H1 (cell line): ENCODE results near the gene GRIP2. TPM values are rescaled to one million over a fixed set of nuclear protein-coding genes. Genes with fewer than 3 reads are reported as not detected.

Experiments
- CTCF ChIA-PET: fragments of 300-600 bp; sonication (Branson Sonifier 250); formaldehyde crosslinking; loops from one replicate; lab custom pipeline; 2021; ENCODE audit not compliant: partially characterized antibody; lab: Charles Lee
- POLR2A ChIA-PET: fragments of 300-600 bp; sonication (Branson Sonifier 250); formaldehyde crosslinking; loops from one replicate; lab custom pipeline; 2021; ENCODE audit warnings: inconsistent platforms; ENCODE audit not compliant: partially characterized antibody; lab: Charles Lee
- DNase-seq, 2 experiments: peaks; one replicate each; pipeline versions ENCODE4 v3.0.0 to v3.0.0-alpha.2; 2010 to 2022; ENCODE audit warnings: low spot score in 2 of 2, low read depth in 1 of 2, mixed read lengths in 1 of 2
- FAIRE-seq: peaks from 2 replicates; lab custom pipeline; 2011; peaks lifted over from hg19 to GRCh38; lab: Jason Lieb, UNC
- H2AFZ ChIP-seq: 2 replicates; pipeline ENCODE4 v1.8.1; 2012; ENCODE audit warnings: low read length, inconsistent platforms
- H2AK5ac ChIP-seq: 2 replicates; pipeline ENCODE4 v1.6.1; 2013; ENCODE audit warnings: low read depth, low read length
- H2BK120ac ChIP-seq: replicated peaks from 2 replicates; pipeline ENCODE3; 2013; ENCODE audit warnings: low read depth, low read length, inconsistent platforms
- H2BK12ac ChIP-seq: 2 replicates; pipeline ENCODE4 v1.6.1; 2013; ENCODE audit warnings: low read depth, low read length
- H2BK15ac ChIP-seq: 2 replicates; pipeline ENCODE4 v1.6.1; 2013; ENCODE audit warnings: low read length
- H2BK20ac ChIP-seq: 2 replicates; pipeline ENCODE4 v1.6.1; 2013; ENCODE audit warnings: low read length
- H2BK5ac ChIP-seq: 2 replicates; pipeline ENCODE4 v1.6.1; 2013; ENCODE audit warnings: low read depth, low read length
- H3K14ac ChIP-seq: 2 replicates; pipeline ENCODE4 v1.6.1; 2013; ENCODE audit warnings: inconsistent platforms; ENCODE audit not compliant: insufficient read length
- H3K18ac ChIP-seq: 2 replicates; pipeline ENCODE4 v1.6.1; 2013; ENCODE audit warnings: low read length; ENCODE audit errors: extremely low read depth
- H3K23ac ChIP-seq: 2 replicates; pipeline ENCODE4 v1.6.1; 2013; ENCODE audit warnings: inconsistent platforms; ENCODE audit not compliant: insufficient read length
- H3K23me2 ChIP-seq: 2 replicates; pipeline ENCODE4 v1.6.1; 2013; ENCODE audit warnings: low read depth, low read length
- H3K27ac ChIP-seq: 2 replicates; pipeline ENCODE4 v1.6.1; 2011; ENCODE audit warnings: low read depth, low read length, inconsistent platforms
- H3K27me3 ChIP-seq, 4 experiments: replicated peaks in 1 of 4; 1 replicate in 1 of 4; 2 replicates in 3 of 4; pipeline versions ENCODE4 v1.6.1 to v1.8.1; 2011 to 2013; ENCODE audit warnings: low read length in 3 of 4, mild to moderate bottlenecking in 3 of 4, inconsistent platforms in 2 of 4, mixed read lengths in 2 of 4, moderate library complexity in 1 of 4; ENCODE audit not compliant: control insufficient read depth in 3 of 4, insufficient read depth in 3 of 4; ENCODE audit errors: extremely low read depth in 1 of 4
- H3K36me3 ChIP-seq, 4 experiments: 2 replicates each; pipeline versions ENCODE4 v1.6.1 to v1.8.1; 2011 to 2013; ENCODE audit warnings: mild to moderate bottlenecking in 4 of 4, low read length in 3 of 4, moderate library complexity in 2 of 4, control low read depth in 1 of 4, inconsistent platforms in 1 of 4; ENCODE audit not compliant: insufficient read depth in 4 of 4, control insufficient read depth in 2 of 4
- H3K4ac ChIP-seq: replicated peaks from 2 replicates; pipeline ENCODE3; 2013; ENCODE audit warnings: low read length, low read depth, mixed read lengths, inconsistent platforms; ENCODE audit not compliant: insufficient read length
- H3K4me1 ChIP-seq, 4 experiments: replicated peaks in 1 of 4; 1 replicate in 1 of 4; 2 replicates in 3 of 4; pipeline versions ENCODE4 v1.6.1 to v1.8.1; 2011 to 2013; ENCODE audit warnings: low read length in 3 of 4, inconsistent platforms in 2 of 4, mixed read lengths in 1 of 4; ENCODE audit not compliant: insufficient read depth in 4 of 4, control insufficient read depth in 3 of 4
- H3K4me2 ChIP-seq, 2 experiments: 2 replicates each; pipeline versions ENCODE4 v1.6.1 to v1.8.1; 2011 to 2013; ENCODE audit warnings: low read depth in 2 of 2, low read length in 2 of 2, control low read depth in 1 of 2, inconsistent platforms in 1 of 2, mild to moderate bottlenecking in 1 of 2; ENCODE audit not compliant: insufficient read depth in 1 of 2
- H3K4me3 ChIP-seq, 4 experiments: fragments of 200-600, 300-600 bp in 1 of 4; sonication (generic), shearing (Covaris generic), sonication (Bioruptor Twin) in 1 of 4; 2 replicates each; pipeline versions ENCODE4 v1.5.1 to v1.8.1; 2011 to 2016; ENCODE audit warnings: low read length in 4 of 4, low read depth in 3 of 4, control low read depth in 2 of 4, inconsistent platforms in 2 of 4, mild to moderate bottlenecking in 2 of 4, mixed read lengths in 1 of 4, moderate library complexity in 1 of 4; ENCODE audit not compliant: insufficient read depth in 2 of 4; ENCODE audit errors: extremely low read depth in 1 of 4
- H3K56ac ChIP-seq: replicated peaks from 2 replicates; pipeline ENCODE3; 2013; ENCODE audit warnings: low read depth, mild to moderate bottlenecking, mixed read lengths, low read length, inconsistent platforms; ENCODE audit not compliant: insufficient read length
- H3K79me1 ChIP-seq: 2 replicates; pipeline ENCODE4 v1.6.1; 2013; ENCODE audit warnings: low read depth, low read length, control low read depth
- H3K79me2 ChIP-seq, 2 experiments: 2 replicates each; pipeline versions ENCODE4 v1.6.1 to v1.8.1; 2012 to 2013; ENCODE audit warnings: low read length in 2 of 2, mild to moderate bottlenecking in 2 of 2, inconsistent platforms in 1 of 2; ENCODE audit not compliant: insufficient read depth in 2 of 2, control insufficient read depth in 1 of 2
- H3K9ac ChIP-seq, 4 experiments: replicated peaks in 1 of 4; 1 replicate in 1 of 4; 2 replicates in 3 of 4; pipeline versions ENCODE4 v1.6.1 to v1.8.1; 2011 to 2013; ENCODE audit warnings: low read depth in 3 of 4, low read length in 3 of 4, control low read depth in 2 of 4, mild to moderate bottlenecking in 2 of 4, moderate library complexity in 2 of 4, inconsistent platforms in 1 of 4; ENCODE audit errors: extremely low read depth in 1 of 4
- H3K9me3 ChIP-seq, 2 experiments: 2 replicates each; pipeline versions ENCODE4 v1.6.1 to v1.8.1; 2012 to 2013; ENCODE audit warnings: mild to moderate bottlenecking in 2 of 2, moderate library complexity in 2 of 2, control low read depth in 1 of 2, inconsistent platforms in 1 of 2, low read depth in 1 of 2, low read length in 1 of 2, mixed read lengths in 1 of 2; ENCODE audit not compliant: insufficient read depth in 2 of 2
- H4K20me1 ChIP-seq, 2 experiments: replicated peaks in 1 of 2; 2 replicates each; pipeline versions ENCODE3 to v1.8.1; 2011 to 2013; ENCODE audit warnings: inconsistent platforms in 2 of 2, low read length in 2 of 2, mild to moderate bottlenecking in 1 of 2; ENCODE audit not compliant: insufficient read depth in 2 of 2, control insufficient read depth in 1 of 2
- H4K5ac ChIP-seq: 2 replicates; pipeline ENCODE4 v1.6.1; 2013; ENCODE audit warnings: low read length, low read depth, mixed read lengths, inconsistent platforms; ENCODE audit not compliant: insufficient read length
- H4K8ac ChIP-seq: 2 replicates; pipeline ENCODE4 v1.8.0; 2013; ENCODE audit warnings: mild to moderate bottlenecking, moderate library complexity, low read length, inconsistent platforms; ENCODE audit not compliant: insufficient read depth; ENCODE audit errors: extremely low read depth
- H4K91ac ChIP-seq: replicated peaks from 2 replicates; pipeline ENCODE3; 2013; ENCODE audit warnings: low read length, mixed read lengths, inconsistent platforms; ENCODE audit not compliant: insufficient read length
- BRCA1 ChIP-seq: IDR thresholded peaks from 2 replicates; pipeline ENCODE4 v1.6.1; 2012; ENCODE audit warnings: low read depth, low read length, improper control_type of control experiment
- CEBPB ChIP-seq: IDR thresholded peaks from 2 replicates; pipeline ENCODE4 v1.6.1; 2012; ENCODE audit warnings: low read depth, low read length
- HDAC6 ChIP-seq: IDR thresholded peaks from one replicate; pipeline ENCODE4 v1.7.1; 2012; ENCODE audit warnings: low read depth, mild to moderate bottlenecking, inconsistent platforms, low read length, moderate library complexity
- KDM5A ChIP-seq: fragments of 200-600 bp; IDR thresholded peaks from 2 replicates; pipeline ENCODE4 v1.7.1; 2012; ENCODE audit warnings: mild to moderate bottlenecking, low read length, inconsistent platforms, mixed read lengths
- RFX5 ChIP-seq: IDR thresholded peaks from 2 replicates; pipeline ENCODE4 v1.6.1; 2011; ENCODE audit warnings: low read depth, low read length, improper control_type of control experiment, borderline replicate concordance
- RNF2 ChIP-seq: fragments of 200-900, 300-1000 bp; sonication (generic); IDR thresholded peaks from 2 replicates; pipeline ENCODE4 v1.7.1; 2016; ENCODE audit warnings: borderline replicate concordance, low read depth, mild to moderate bottlenecking, antibody characterized with exemption, low read length; ENCODE audit not compliant: poor library complexity, severe bottlenecking; ENCODE audit errors: missing control alignments
- SP1 ChIP-seq: IDR thresholded peaks from 2 replicates; pipeline ENCODE4 v1.6.1; 2011; ENCODE audit warnings: low read depth, low read length
- SP4 ChIP-seq: IDR thresholded peaks from 2 replicates; pipeline ENCODE4 v1.6.1; 2012; ENCODE audit warnings: low read length, inconsistent platforms
- WGBS, 2 experiments: shearing (Covaris generic) in 1 of 2; methylation state at CpG; one replicate each; pipeline versions ENCODE4 v1.1.6 to v1.1.7; 2013 to 2015; ENCODE audit warnings: low lambda C conversion rate in 2 of 2, mixed read lengths in 2 of 2, inconsistent platforms in 1 of 2, low coverage in 1 of 2, missing lambda C conversion rate in 1 of 2; ENCODE audit not compliant: insufficient replicate concordance in 2 of 2, insufficient coverage in 1 of 2, insufficient read length in 1 of 2; ENCODE audit errors: extremely low coverage in 1 of 2, missing lambda C conversion rate in 1 of 2; 5-methylcytosine and 5-hydroxymethylcytosine counted together
- polyA plus RNA-seq, 7 experiments: library from polyadenylated mRNA; depleted of rRNA in 3 of 7; stranded (reverse) in 5 of 7; unstranded in 2 of 7; fragments of >200 nt in 5 of 7; fragments of 200-250 nt in 2 of 7; gene quantifications; 1 replicate in 5 of 7; 2 replicates in 1 of 7; 4 replicates in 1 of 7; pipeline versions ENCODE4 v1.2.1 to v1.2.3, GENCODE V29; 2011 to 2013; ENCODE audit warnings: missing spikeins in 2 of 7, mixed read lengths in 2 of 7
- total RNA-seq: library from RNA; stranded (reverse); fragmentation: NEBNext Ultra II Directional; extraction: Animal tissue kit (Norgen Biotek cat#: 25700); gene quantifications from 2 replicates; pipeline ENCODE4 v1.2.1, GENCODE V29; 2021
- TF ChIP-seq, protein P1 (sequence below): IDR thresholded peaks from 2 replicates; pipeline ENCODE4 v1.6.1; 2012; ENCODE audit warnings: inconsistent platforms

Gene GRIP2
- total and polyA plus RNA-seq, 2 of the 8 experiments (the other 6 are each of a cell fraction or from before 2014, with no cell fraction given), result 2.5 to 6.4 TPM

- no peak overlapping the region for H3K4ac ChIP-seq
- H2AFZ ChIP-seq, result no peak overlapping the region
- no peak overlapping the region for H3K4me3 ChIP-seq
- no peaks in the 10 kb centered on the region; the same call in 1 of the 2 replicates for H3K79me1 ChIP-seq
- no peak overlapping the region for H3K9ac ChIP-seq
- H3K14ac ChIP-seq, result no peak overlapping the region
- no peak overlapping the region for H4K8ac ChIP-seq
- no peak overlapping the region for H2BK12ac ChIP-seq
- H3K36me3 ChIP-seq, result no peaks in the 10 kb centered on the region
- 0 out of 2 replicates have a peak overlapping the region, but pooled peaks have one; percentile 47 for H2BK15ac ChIP-seq
- H4K5ac ChIP-seq, result no peak overlapping the region
- H2AK5ac ChIP-seq, result no peak overlapping the region
- H4K20me1 ChIP-seq, result peaks cover 0 to 2% of the 10 kb centered on the region in 2 experiments
- no peaks in the 10 kb centered on the region for H3K23me2 ChIP-seq
- WGBS, 2 experiments, result 89% methylated on average over 9 of the region's 14 CpGs; no CpG with 5 or more reads in 1 of the 2 experiments
- H2BK120ac ChIP-seq, result no peak overlapping the region
- no peak overlapping the region for H4K91ac ChIP-seq
- ChIA-PET CTCF (no interaction called here), POLR2A (interaction anchor here (1.0 kb wide), 1 partner anchor 11 kb away, joined by 4 read pairs; no protein-coding TSS in a partner anchor)
- FAIRE-seq (no peak), DNase-seq (no peak)
- H2BK5ac ChIP-seq, result no peak overlapping the region
- no peak for TF ChIP-seq KDM5A
- TF ChIP-seq SP4, result no peak
- TF ChIP-seq, protein P1, sequence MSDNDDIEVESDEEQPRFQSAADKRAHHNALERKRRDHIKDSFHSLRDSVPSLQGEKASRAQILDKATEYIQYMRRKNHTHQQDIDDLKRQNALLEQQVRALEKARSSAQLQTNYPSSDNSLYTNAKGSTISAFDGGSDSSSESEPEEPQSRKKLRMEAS, result no peak
- no peak for TF ChIP-seq HDAC6
- TF ChIP-seq RFX5, result no peak
- TF ChIP-seq SP1, result no peak
- TF ChIP-seq BRCA1, result no peak
- TF ChIP-seq CEBPB, result no peak
- no peak for TF ChIP-seq RNF2
- H3K9me3 ChIP-seq, result no peaks in the 10 kb centered on the region
- no peak overlapping the region for H3K23ac ChIP-seq
- H3K4me2 ChIP-seq, result no peak overlapping the region
- peaks cover 3 to 18% (median 6%) of the 10 kb centered on the region in 4 experiments for H3K4me1 ChIP-seq
- H3K18ac ChIP-seq, result no peak overlapping the region
- H3K56ac ChIP-seq, result no peak overlapping the region
- H2BK20ac ChIP-seq, result no peak overlapping the region
- H3K79me2 ChIP-seq, result no peaks in the 10 kb centered on the region
- H3K27ac ChIP-seq, result no peak overlapping the region
- no peaks in the 10 kb centered on the region for H3K27me3 ChIP-seq
Observed at GRCh38 chr3:14562121-14562890, 22.2 kb upstream of the GRIP2 start.
